Measurements from ENCODE around the gene KIF18B.

DNA sequence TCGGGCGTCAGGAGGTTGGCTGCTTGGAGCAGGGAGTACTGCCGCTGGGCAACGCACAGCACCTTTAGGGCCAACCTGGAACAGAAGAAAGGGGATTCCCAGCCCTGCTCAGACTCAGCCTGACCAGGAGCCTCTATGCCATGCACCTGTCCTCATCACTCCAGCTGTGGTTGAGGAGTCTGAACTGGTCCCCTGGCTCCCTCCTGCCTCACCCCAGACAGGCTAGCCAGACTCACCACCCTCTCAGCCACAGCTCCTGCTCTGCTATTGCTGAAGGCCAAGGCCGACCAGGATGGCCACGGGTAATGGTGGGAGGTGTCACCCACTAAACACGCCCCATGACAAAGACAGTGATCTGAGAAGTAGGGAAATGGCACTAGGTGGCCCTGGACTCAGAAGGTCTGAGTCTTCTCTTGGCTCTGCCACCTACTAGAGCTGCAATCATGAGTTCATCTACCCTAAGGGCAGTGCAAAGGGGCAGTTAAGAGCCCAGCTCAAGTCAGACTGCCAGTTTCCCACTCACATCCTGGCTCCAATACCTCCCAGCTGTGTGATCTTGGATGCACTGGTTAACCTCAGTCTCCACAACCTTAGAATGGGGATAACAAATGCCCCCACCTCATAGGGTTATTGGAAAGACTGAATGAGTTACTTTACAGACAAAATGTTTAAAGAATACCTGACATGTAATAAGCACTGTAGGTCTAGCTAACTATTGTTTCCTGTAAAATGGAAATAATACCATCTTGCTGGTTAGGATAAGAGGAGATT is 18.4 kb downstream of the KIF18B start:
- TF ChIP-seq FOXM1 (IDR thresholded peaks at IDR 0.05; ENCODE audit: borderline replicate concordance, low read depth) (no peak), EP300 (IDR thresholded peaks at IDR 0.05; ENCODE audit: borderline replicate concordance) (no peak)

All from Ishikawa (cell line).